ENCODE data around the gene DCP2.

DNA sequence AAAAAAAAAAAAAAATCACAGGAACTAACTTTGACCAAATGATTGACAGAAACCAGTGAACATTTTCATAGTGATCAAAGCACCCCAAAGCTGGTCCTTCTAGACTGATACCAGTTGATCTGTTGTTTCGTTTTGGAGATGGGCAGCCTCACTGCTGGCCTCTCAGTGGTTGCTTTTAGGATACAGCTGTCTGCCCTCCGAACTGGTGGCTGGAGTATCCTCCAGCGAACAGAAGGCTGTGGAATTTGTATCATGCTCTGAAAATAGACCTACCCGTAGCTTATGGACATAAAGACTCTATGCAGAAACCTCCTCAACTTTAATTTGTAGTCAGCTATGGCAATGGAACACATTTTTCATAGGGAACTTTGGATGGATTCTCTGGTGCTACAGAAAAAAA, 49.0 kb downstream of the DCP2 start:
- TF ChIP-seq POLR2A (IDR thresholded peaks at IDR 0.05) (no peak), CTCF (IDR thresholded peaks at IDR 0.05) (no peak), EP300 (IDR thresholded peaks at IDR 0.05) (no peak)
